Measurements from ENCODE around the gene CALN1. TPM values are rescaled to one million over a fixed set of nuclear protein-coding genes. Genes with fewer than 3 reads are reported as not detected.

Gene CALN1
- polyA plus RNA-seq, 4 donors, result under 0.01 to 0.07 (median 0.06) TPM; not detected in 1

GRCh38 chr7:72025381-72025960 lies 386.7 kb downstream of the CALN1 start:
- H3K27me3 ChIP-seq (ENCODE audit: control insufficient read depth in 3 of 3, insufficient read depth in 3 of 3, low read length in 3 of 3), result no peaks in the 10 kb centered on the region
- WGBS, 3 donors, result 57 to 71% (median 66%) methylated on average over 3 of the region's 3 CpGs
- H3K36me3 ChIP-seq (ENCODE audit: control insufficient read depth in 3 of 3, insufficient read depth in 2 of 3, low read depth in 1 of 3, low read length in 3 of 3), result no peaks in the 10 kb centered on the region
- no peak for DNase-seq
- no peaks in the 10 kb centered on the region for H3K4me1 ChIP-seq (ENCODE audit: control insufficient read depth in 3 of 3, insufficient read depth in 2 of 3, low read depth in 1 of 3, low read length in 2 of 3)
- no peak overlapping the region for H3K4me3 ChIP-seq (ENCODE audit: low read depth in 1 of 3, low read length in 3 of 3)
- no peak for FAIRE-seq
- H3K27ac ChIP-seq (ENCODE audit: low read depth in 1 of 3, low read length in 2 of 3), result no peak overlapping the region
- H3K9me3 ChIP-seq (ENCODE audit: control insufficient read depth in 2 of 2, insufficient read depth in 1 of 2, low read depth in 1 of 2, low read length in 1 of 2), result peaks cover 3 to 8% of the 10 kb centered on the region in 2 donors

GRCh38 chr7:72023926-72024325 lies 388.2 kb downstream of the CALN1 start:
- no peaks in the 10 kb centered on the region for H3K4me1 ChIP-seq (ENCODE audit: control insufficient read depth in 3 of 3, insufficient read depth in 2 of 3, low read depth in 1 of 3, low read length in 2 of 3)
- H3K27me3 ChIP-seq (ENCODE audit: control insufficient read depth in 3 of 3, insufficient read depth in 3 of 3, low read length in 3 of 3), result no peaks in the 10 kb centered on the region
- H3K27ac ChIP-seq (ENCODE audit: low read depth in 1 of 3, low read length in 2 of 3), result no peak overlapping the region
- DNase-seq (no peak), FAIRE-seq (no peak)
- H3K4me3 ChIP-seq (ENCODE audit: low read depth in 1 of 3, low read length in 3 of 3), result no peak overlapping the region
- WGBS, 3 donors, result 93 to 95% (median 94%) methylated on average over 4 of the region's 4 CpGs
- H3K9me3 ChIP-seq (ENCODE audit: control insufficient read depth in 2 of 2, insufficient read depth in 1 of 2, low read depth in 1 of 2, low read length in 1 of 2), result peaks cover 3 to 8% of the 10 kb centered on the region in 2 donors
- no peaks in the 10 kb centered on the region for H3K36me3 ChIP-seq (ENCODE audit: control insufficient read depth in 3 of 3, insufficient read depth in 2 of 3, low read depth in 1 of 3, low read length in 3 of 3)

GRCh38 chr7:72021716-72022115 lies 390.4 kb downstream of the CALN1 start:
- H3K4me1 ChIP-seq (ENCODE audit: control insufficient read depth in 3 of 3, insufficient read depth in 2 of 3, low read depth in 1 of 3, low read length in 2 of 3), result no peaks in the 10 kb centered on the region
- no peaks in the 10 kb centered on the region for H3K27me3 ChIP-seq (ENCODE audit: control insufficient read depth in 3 of 3, insufficient read depth in 3 of 3, low read length in 3 of 3)
- H3K27ac ChIP-seq (ENCODE audit: low read depth in 1 of 3, low read length in 2 of 3), result no peak overlapping the region
- no peak overlapping the region for H3K4me3 ChIP-seq (ENCODE audit: low read depth in 1 of 3, low read length in 3 of 3)
- peaks cover 0 to 3% of the 10 kb centered on the region in 2 donors for H3K9me3 ChIP-seq (ENCODE audit: control insufficient read depth in 2 of 2, insufficient read depth in 1 of 2, low read depth in 1 of 2, low read length in 1 of 2)
- FAIRE-seq (no peak), DNase-seq (no peak)
- H3K36me3 ChIP-seq (ENCODE audit: control insufficient read depth in 3 of 3, insufficient read depth in 2 of 3, low read depth in 1 of 3, low read length in 3 of 3), result no peaks in the 10 kb centered on the region
- 76 to 83% (median 79%) methylated on average over 3 of the region's 3 CpGs for WGBS, 3 donors

GRCh38 chr7:72020311-72020710 lies 391.8 kb downstream of the CALN1 start:
- Histone ChIP-seq H3K9me3 (ENCODE audit: control insufficient read depth in 2 of 2, insufficient read depth in 1 of 2, low read depth in 1 of 2, low read length in 1 of 2) (peaks cover 0 to under 1% of the 10 kb centered on the region in 2 donors), H3K4me1 (ENCODE audit: control insufficient read depth in 3 of 3, insufficient read depth in 2 of 3, low read depth in 1 of 3, low read length in 2 of 3) (no peaks in the 10 kb centered on the region), H3K27me3 (ENCODE audit: control insufficient read depth in 3 of 3, insufficient read depth in 3 of 3, low read length in 3 of 3) (no peaks in the 10 kb centered on the region), H3K27ac (ENCODE audit: low read depth in 1 of 3, low read length in 2 of 3) (no peak overlapping the region), H3K36me3 (ENCODE audit: control insufficient read depth in 3 of 3, insufficient read depth in 2 of 3, low read depth in 1 of 3, low read length in 3 of 3) (no peaks in the 10 kb centered on the region), H3K4me3 (ENCODE audit: low read depth in 1 of 3, low read length in 3 of 3) (no peak overlapping the region)
- WGBS, 3 donors, result 41 to 46% (median 46%) methylated on average over 3 of the region's 3 CpGs
- FAIRE-seq (no peak), DNase-seq (no peak)

GRCh38 chr7:72019436-72019835 lies 392.7 kb downstream of the CALN1 start:
- Histone ChIP-seq H3K27me3 (ENCODE audit: control insufficient read depth in 3 of 3, insufficient read depth in 3 of 3, low read length in 3 of 3) (no peaks in the 10 kb centered on the region), H3K9me3 (ENCODE audit: control insufficient read depth in 2 of 2, insufficient read depth in 1 of 2, low read depth in 1 of 2, low read length in 1 of 2) (no peaks in the 10 kb centered on the region), H3K36me3 (ENCODE audit: control insufficient read depth in 3 of 3, insufficient read depth in 2 of 3, low read depth in 1 of 3, low read length in 3 of 3) (no peaks in the 10 kb centered on the region), H3K4me3 (ENCODE audit: low read depth in 1 of 3, low read length in 3 of 3) (no peak overlapping the region), H3K4me1 (ENCODE audit: control insufficient read depth in 3 of 3, insufficient read depth in 2 of 3, low read depth in 1 of 3, low read length in 2 of 3) (no peaks in the 10 kb centered on the region), H3K27ac (ENCODE audit: low read depth in 1 of 3, low read length in 2 of 3) (no peak overlapping the region)
- 89 to 93% (median 92%) methylated on average over 2 of the region's 2 CpGs for WGBS, 3 donors
- DNase-seq (no peak), FAIRE-seq (no peak)

GRCh38 chr7:72017756-72018155 lies 394.4 kb downstream of the CALN1 start:
- H3K9me3 ChIP-seq (ENCODE audit: control insufficient read depth in 2 of 2, insufficient read depth in 1 of 2, low read depth in 1 of 2, low read length in 1 of 2), result no peaks in the 10 kb centered on the region
- no peaks in the 10 kb centered on the region for H3K36me3 ChIP-seq (ENCODE audit: control insufficient read depth in 3 of 3, insufficient read depth in 2 of 3, low read depth in 1 of 3, low read length in 3 of 3)
- no peaks in the 10 kb centered on the region for H3K4me1 ChIP-seq (ENCODE audit: control insufficient read depth in 3 of 3, insufficient read depth in 2 of 3, low read depth in 1 of 3, low read length in 2 of 3)
- WGBS, 3 donors, result 85 to 93% (median 85%) methylated on average over 6 of the region's 6 CpGs
- H3K27ac ChIP-seq (ENCODE audit: low read depth in 1 of 3, low read length in 2 of 3), result no peak overlapping the region
- no peaks in the 10 kb centered on the region for H3K27me3 ChIP-seq (ENCODE audit: control insufficient read depth in 3 of 3, insufficient read depth in 3 of 3, low read length in 3 of 3)
- DNase-seq (no peak), FAIRE-seq (no peak)
- no peak overlapping the region for H3K4me3 ChIP-seq (ENCODE audit: low read depth in 1 of 3, low read length in 3 of 3)

- Histone ChIP-seq H3K4me1 (ENCODE audit: control insufficient read depth in 3 of 3, insufficient read depth in 2 of 3, low read depth in 1 of 3, low read length in 2 of 3) (no peaks in the 10 kb centered on the region), H3K9me3 (ENCODE audit: control insufficient read depth in 2 of 2, insufficient read depth in 1 of 2, low read depth in 1 of 2, low read length in 1 of 2) (no peaks in the 10 kb centered on the region), H3K27me3 (ENCODE audit: control insufficient read depth in 3 of 3, insufficient read depth in 3 of 3, low read length in 3 of 3) (no peaks in the 10 kb centered on the region), H3K4me3 (ENCODE audit: low read depth in 1 of 3, low read length in 3 of 3) (no peak overlapping the region), H3K27ac (ENCODE audit: low read depth in 1 of 3, low read length in 2 of 3) (no peak overlapping the region), H3K36me3 (ENCODE audit: control insufficient read depth in 3 of 3, insufficient read depth in 2 of 3, low read depth in 1 of 3, low read length in 3 of 3) (no peaks in the 10 kb centered on the region)
- FAIRE-seq (no peak), DNase-seq (no peak)
- WGBS, 3 donors, result 67 to 79% (median 71%) methylated on average over 3 of the region's 3 CpGs
These were observed 395.6 kb downstream of the CALN1 start for GRCh38 chr7:72016574-72016973.

GRCh38 chr7:72015136-72015535 lies 397.0 kb downstream of the CALN1 start:
- DNase-seq (no peak), FAIRE-seq (no peak)
- Histone ChIP-seq H3K9me3 (ENCODE audit: control insufficient read depth in 2 of 2, insufficient read depth in 1 of 2, low read depth in 1 of 2, low read length in 1 of 2) (no peaks in the 10 kb centered on the region), H3K27me3 (ENCODE audit: control insufficient read depth in 3 of 3, insufficient read depth in 3 of 3, low read length in 3 of 3) (no peaks in the 10 kb centered on the region), H3K36me3 (ENCODE audit: control insufficient read depth in 3 of 3, insufficient read depth in 2 of 3, low read depth in 1 of 3, low read length in 3 of 3) (no peaks in the 10 kb centered on the region), H3K27ac (ENCODE audit: low read depth in 1 of 3, low read length in 2 of 3) (no peak overlapping the region), H3K4me3 (ENCODE audit: low read depth in 1 of 3, low read length in 3 of 3) (no peak overlapping the region), H3K4me1 (ENCODE audit: control insufficient read depth in 3 of 3, insufficient read depth in 2 of 3, low read depth in 1 of 3, low read length in 2 of 3) (no peaks in the 10 kb centered on the region)
- 85 to 93% (median 89%) methylated on average over 4 of the region's 4 CpGs for WGBS, 3 donors

GRCh38 chr7:72007018-72007417 lies 405.1 kb downstream of the CALN1 start:
- Histone ChIP-seq H3K4me1 (ENCODE audit: control insufficient read depth in 3 of 3, insufficient read depth in 2 of 3, low read depth in 1 of 3, low read length in 2 of 3) (no peaks in the 10 kb centered on the region), H3K9me3 (ENCODE audit: control insufficient read depth in 2 of 2, insufficient read depth in 1 of 2, low read depth in 1 of 2, low read length in 1 of 2) (no peaks in the 10 kb centered on the region), H3K36me3 (ENCODE audit: control insufficient read depth in 3 of 3, insufficient read depth in 2 of 3, low read depth in 1 of 3, low read length in 3 of 3) (no peaks in the 10 kb centered on the region), H3K27ac (ENCODE audit: low read depth in 1 of 3, low read length in 2 of 3) (no peak overlapping the region), H3K27me3 (ENCODE audit: control insufficient read depth in 3 of 3, insufficient read depth in 3 of 3, low read length in 3 of 3) (no peaks in the 10 kb centered on the region), H3K4me3 (ENCODE audit: low read depth in 1 of 3, low read length in 3 of 3) (no peak overlapping the region)
- FAIRE-seq (no peak), DNase-seq (no peak)
- WGBS, 3 donors, result 91 to 92% (median 92%) methylated on average over 10 of the region's 10 CpGs
